ENCODE data around the gene LGSN. TPM values are rescaled to one million over a fixed set of nuclear protein-coding genes. Genes with fewer than 3 reads are reported as not detected.
"Not testable (repeated sequence)": the region's sequence is repeated elsewhere in the genome, so short reads cannot be mapped to it uniquely, and the experiment has no call there.

Gene LGSN
- total RNA-seq, 4 donors from 2014 or later: not detected

DNA sequence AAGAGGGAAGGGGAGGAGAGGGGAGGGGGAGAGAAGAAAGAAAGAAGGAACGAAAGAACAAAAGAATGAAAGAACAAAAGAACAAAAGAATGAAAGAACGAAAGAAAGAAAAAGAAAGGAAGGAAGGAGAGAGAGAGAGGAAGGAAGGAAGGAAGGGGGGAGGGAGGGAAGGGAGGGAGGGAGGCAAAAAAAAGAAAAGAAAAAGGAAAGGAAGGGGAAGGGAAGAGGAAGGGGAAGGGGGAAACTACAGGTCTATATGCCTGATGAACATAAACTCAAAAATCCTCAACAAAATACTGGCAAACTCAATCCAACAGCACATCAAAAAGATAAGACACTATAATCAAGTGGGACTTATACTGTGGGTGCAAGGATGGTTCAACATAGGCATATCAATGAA is 13.7 kb upstream of the LGSN start:
- TF ChIP-seq, protein P1, sequence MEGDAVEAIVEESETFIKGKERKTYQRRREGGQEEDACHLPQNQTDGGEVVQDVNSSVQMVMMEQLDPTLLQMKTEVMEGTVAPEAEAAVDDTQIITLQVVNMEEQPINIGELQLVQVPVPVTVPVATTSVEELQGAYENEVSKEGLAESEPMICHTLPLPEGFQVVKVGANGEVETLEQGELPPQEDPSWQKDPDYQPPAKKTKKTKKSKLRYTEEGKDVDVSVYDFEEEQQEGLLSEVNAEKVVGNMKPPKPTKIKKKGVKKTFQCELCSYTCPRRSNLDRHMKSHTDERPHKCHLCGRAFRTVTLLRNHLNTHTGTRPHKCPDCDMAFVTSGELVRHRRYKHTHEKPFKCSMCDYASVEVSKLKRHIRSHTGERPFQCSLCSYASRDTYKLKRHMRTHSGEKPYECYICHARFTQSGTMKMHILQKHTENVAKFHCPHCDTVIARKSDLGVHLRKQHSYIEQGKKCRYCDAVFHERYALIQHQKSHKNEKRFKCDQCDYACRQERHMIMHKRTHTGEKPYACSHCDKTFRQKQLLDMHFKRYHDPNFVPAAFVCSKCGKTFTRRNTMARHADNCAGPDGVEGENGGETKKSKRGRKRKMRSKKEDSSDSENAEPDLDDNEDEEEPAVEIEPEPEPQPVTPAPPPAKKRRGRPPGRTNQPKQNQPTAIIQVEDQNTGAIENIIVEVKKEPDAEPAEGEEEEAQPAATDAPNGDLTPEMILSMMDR (IDR thresholded peaks at IDR 0.05): no peak
- no peak for ATAC-seq (ENCODE audit: low FRiP score)
- no peak for DNase-seq (ENCODE audit: low spot score)

DNA sequence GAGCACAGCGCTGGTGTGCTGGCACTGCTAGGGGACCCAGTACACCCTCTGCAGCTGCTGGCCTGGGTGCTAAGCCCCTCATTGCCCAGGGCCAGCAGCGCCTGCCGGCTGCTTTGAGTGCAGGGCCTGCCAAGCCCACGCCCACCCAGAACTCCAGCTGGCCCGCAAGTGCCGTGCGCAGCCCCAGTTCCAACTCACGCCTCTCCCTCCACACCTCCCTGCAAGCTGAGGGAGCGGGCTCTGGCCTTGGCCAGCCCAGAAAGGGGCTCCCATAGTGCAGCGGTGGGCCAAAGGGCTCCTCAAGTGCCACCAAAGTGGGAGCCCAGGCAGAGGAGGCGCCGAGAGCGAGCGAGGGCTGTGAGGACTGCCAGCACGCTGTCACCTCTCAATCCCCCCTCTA is 6.8 kb upstream of the LGSN start:
- DNase-seq (ENCODE audit: low spot score); ATAC-seq (ENCODE audit: low FRiP score): not testable (repeated sequence)

DNA sequence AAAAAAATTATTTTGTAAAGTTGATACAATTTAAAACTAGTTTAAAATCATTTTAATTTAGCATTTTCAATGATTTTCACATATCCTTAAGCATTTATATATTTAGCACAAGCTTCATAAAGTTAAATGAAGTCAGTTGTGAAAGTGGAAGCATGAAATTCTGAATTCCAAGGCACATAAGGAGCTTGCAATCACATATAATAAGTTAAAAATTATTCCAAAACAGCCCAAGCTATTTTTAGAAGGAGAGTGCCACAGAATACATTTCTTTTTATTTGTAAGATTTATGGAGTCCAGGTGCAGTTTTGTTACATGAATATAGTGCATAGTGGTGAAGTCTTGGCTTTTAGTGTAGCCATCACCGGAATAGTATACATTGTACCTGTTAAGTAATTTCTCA is 3.2 kb upstream of the LGSN start:
- ATAC-seq (ENCODE audit: low FRiP score): no peak
- no peak for DNase-seq (ENCODE audit: low spot score)
- TF ChIP-seq, protein P1 (IDR thresholded peaks at IDR 0.05): no peak

DNA sequence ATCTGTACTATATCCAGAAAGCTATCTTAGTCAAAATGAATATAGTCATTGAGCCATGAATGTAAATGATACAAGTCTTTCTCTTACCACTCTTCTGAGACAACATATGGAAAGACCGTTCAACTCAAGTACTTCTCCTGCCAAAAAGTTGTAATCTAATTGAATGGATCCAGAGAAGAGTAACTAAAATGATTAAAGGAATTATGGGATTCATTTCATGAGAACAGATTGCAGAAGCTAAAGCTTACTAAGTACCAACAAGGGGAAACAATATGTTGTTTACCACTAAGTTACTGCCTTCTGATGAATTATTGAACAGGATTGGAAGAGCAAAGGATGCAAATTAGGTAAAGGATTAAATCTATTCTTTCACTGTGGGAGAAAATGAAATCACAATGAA is 2.0 kb upstream of the LGSN start:
- TF ChIP-seq, protein P1 (IDR thresholded peaks at IDR 0.05): no peak
- ATAC-seq (ENCODE audit: low FRiP score): no peak
- DNase-seq (ENCODE audit: low spot score): no peak

DNA sequence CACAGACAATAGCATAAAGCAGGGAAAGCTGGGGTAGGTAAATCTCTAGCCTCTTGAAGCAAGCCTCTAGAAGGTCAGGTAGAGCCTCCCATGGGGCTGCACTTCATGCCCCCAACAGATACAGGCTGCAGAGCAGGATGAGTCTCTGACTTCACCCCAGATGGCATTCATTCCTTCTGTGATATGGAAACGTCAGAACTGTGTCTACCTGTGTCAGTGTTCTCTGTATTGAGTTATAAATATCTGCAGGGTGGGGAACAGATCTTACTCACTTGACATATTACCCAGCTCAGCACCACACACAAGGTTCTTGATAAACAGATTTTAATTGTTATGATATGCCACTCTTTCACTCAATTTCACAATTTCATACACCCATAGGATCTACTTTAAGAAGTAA is 2.1 kb downstream of the LGSN start:
- ATAC-seq (ENCODE audit: low FRiP score): no peak
- no peak for DNase-seq (ENCODE audit: low spot score)
- TF ChIP-seq, protein P1 (IDR thresholded peaks at IDR 0.05): no peak

DNA sequence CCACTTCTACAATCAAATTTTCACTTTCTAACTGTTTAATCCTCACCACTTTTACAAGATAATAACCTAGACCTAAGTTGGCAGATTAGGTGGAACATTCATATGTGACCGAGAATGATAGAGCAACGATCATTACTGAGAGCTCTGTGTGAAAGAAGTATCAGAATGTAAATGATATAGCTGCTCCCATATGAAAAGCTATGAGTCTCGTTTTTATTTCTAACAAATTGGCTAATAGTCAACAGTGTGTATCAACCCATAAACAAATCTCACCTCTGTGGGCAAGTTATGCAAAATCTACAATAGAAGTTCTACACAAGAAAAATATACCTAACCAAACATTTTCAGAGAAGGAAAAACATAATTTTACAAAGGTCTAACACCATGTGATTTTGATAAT is 3.7 kb downstream of the LGSN start:
- DNase-seq (ENCODE audit: low spot score) (no peak), ATAC-seq (ENCODE audit: low FRiP score) (no peak)
- TF ChIP-seq, protein P1 (IDR thresholded peaks at IDR 0.05): no peak

DNA sequence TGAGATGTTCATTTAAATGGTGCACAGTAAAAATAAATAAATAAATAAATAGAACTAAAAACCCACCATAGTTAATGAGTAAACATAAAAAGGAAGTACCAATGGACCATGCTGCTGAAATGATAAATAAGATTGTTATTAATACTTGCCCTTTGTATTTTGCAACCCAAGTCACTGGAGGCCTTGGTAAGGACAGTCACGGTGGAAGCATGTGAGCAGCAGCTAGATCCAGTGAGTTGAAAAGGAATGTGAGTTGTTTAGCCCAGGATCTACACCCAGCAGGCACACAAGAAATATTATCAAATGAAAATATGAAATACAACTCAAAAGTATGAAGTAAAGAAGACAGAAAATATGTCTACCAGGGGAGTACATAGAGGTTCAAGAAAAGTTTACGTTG is 6.7 kb downstream of the LGSN start:
- ATAC-seq (ENCODE audit: low FRiP score) (no peak), DNase-seq (ENCODE audit: low spot score) (no peak)
- TF ChIP-seq, protein P1 (IDR thresholded peaks at IDR 0.05): no peak

Measured in omental fat pad (tissue), 4 donors.